Smooth muscle cell (in vitro differentiated cells): ENCODE data around the gene TRMT61A. TPM values are rescaled to one million over a fixed set of nuclear protein-coding genes. Genes with fewer than 3 reads are reported as not detected.

Experiments
- DNase-seq: peaks from one replicate; lab custom pipeline; 2025; ENCODE audit not compliant: unreplicated experiment; lab: John Stamatoyannopoulos, UW
- H2AFZ ChIP-seq: fragments of 200-600 bp; sonication (generic); 2 replicates; pipeline ENCODE4 v1.6.0; 2016; ENCODE audit warnings: antibody characterized with exemption, low read depth, mild to moderate bottlenecking
- H3F3A ChIP-seq: fragments of 200-600 bp; sonication (generic); 2 replicates; pipeline ENCODE4 v1.6.0; 2017; ENCODE audit warnings: antibody characterized with exemption, low read depth
- H3K27ac ChIP-seq: fragments of 200-600 bp; sonication (generic); 2 replicates; pipeline ENCODE4 v1.5.1; 2016; ENCODE audit warnings: low read depth, mild to moderate bottlenecking
- H3K27me3 ChIP-seq: fragments of 200-600 bp; sonication (generic); 2 replicates; pipeline ENCODE4 v1.6.1; 2016; ENCODE audit warnings: low read depth, mild to moderate bottlenecking
- H3K36me3 ChIP-seq: fragments of 200-600 bp; sonication (generic); 2 replicates; pipeline ENCODE4 v1.5.1; 2016; ENCODE audit warnings: low read depth
- H3K4me1 ChIP-seq: fragments of 200-600 bp; sonication (generic); 2 replicates; pipeline ENCODE4 v1.5.1; 2016; ENCODE audit warnings: low read depth
- H3K4me2 ChIP-seq: fragments of 200-600 bp; sonication (generic); 2 replicates; pipeline ENCODE4 v1.6.0; 2016; ENCODE audit warnings: mild to moderate bottlenecking
- H3K4me3 ChIP-seq: fragments of 200-600 bp; sonication (generic); 2 replicates; pipeline ENCODE4 v1.5.1; 2016; ENCODE audit warnings: mild to moderate bottlenecking
- H3K79me2 ChIP-seq: fragments of 200-600 bp; sonication (generic); 2 replicates; pipeline ENCODE4 v1.6.0; 2016; ENCODE audit warnings: low read depth, mild to moderate bottlenecking
- H3K9ac ChIP-seq: fragments of 200-600 bp; sonication (generic); 2 replicates; pipeline ENCODE4 v1.6.0; 2016; ENCODE audit warnings: low read depth
- H3K9me3 ChIP-seq: fragments of 200-600 bp; sonication (generic); replicated peaks from 2 replicates; pipeline ENCODE4 v1.5.1; 2016; ENCODE audit warnings: low read depth
- H4K20me1 ChIP-seq: fragments of 200-600 bp; sonication (generic); 2 replicates; pipeline ENCODE4 v1.6.0; 2016; ENCODE audit warnings: low read depth
- WGBS: methylation state at CpG from one replicate; pipeline ENCODE4 v1.1.7; 2016; ENCODE audit warnings: low lambda C conversion rate; 5-methylcytosine and 5-hydroxymethylcytosine counted together
- polyA plus RNA-seq: library from polyadenylated mRNA; unstranded; fragments of >200 nt; fragmentation: Nextera tagmentation; extraction: Ambion mirVana; gene quantifications from 2 replicates; pipeline ENCODE4 v1.2.1, GENCODE V29; 2016
- total RNA-seq: library from RNA; depleted of rRNA; stranded (reverse); fragments of >200 nt; gene quantifications from 2 replicates; pipeline ENCODE4 v1.2.3, GENCODE V29; 2014
- TF ChIP-seq, protein P1 (sequence below): fragments of 200-600 bp; sonication (generic); IDR thresholded peaks from 2 replicates; pipeline ENCODE4 v1.5.1; 2017; ENCODE audit warnings: borderline replicate concordance, mild to moderate bottlenecking, antibody characterized with exemption; ENCODE audit not compliant: insufficient read depth, poor library complexity, severe bottlenecking

The TRMT61A gene
- total and polyA plus RNA-seq, 2 experiments from 2014 or later: 3.7 to 6.7 TPM

DNA sequence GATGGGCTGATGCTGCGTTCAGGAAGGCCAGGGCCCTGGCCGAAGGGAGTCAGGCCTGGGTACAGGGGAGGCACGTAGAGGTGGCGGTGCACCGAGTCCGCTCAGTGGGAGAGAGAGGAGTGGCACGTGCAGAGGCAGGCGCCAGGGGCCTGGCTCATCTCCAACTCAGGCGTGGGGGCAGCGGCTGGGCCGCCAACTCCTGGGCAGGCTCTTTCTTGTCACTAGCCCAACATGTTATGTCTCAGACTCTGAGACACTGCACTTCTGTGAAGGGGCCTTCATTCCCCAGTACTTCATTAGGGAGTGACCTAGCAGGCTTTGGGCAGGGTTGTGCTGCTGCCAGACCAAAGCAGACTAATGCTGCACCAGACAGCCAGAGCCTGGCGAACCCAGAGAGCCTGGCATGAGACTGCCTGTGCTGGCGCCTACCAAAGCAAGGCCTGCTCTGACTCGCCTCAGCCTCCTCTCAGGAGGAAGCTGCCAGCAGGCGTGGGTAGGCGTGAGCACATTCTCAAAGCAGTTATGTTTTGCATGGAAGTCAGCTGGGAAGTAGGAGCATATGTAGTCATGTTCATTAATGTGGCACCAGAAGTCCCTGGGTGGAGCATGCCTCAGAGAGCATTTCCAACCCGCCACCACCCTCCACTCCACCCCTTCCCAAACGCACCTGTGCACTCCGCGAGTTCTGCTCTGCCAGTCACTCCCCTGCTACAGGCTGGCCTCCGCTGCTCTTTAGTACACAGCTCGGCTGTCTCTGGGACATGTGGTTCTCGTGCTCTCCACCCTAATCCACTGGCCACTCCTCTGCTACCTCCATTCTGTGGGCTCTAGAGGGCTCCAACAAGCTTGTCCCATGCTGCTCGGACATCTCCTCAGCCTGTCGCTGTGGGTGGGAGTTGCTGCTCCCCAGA lies 16.0 kb upstream of the TRMT61A start:
- Histone ChIP-seq H3K4me2 (no peak overlapping the region), H3K27me3 (no peaks in the 10 kb centered on the region), H2AFZ (no peak overlapping the region), H3F3A (no peaks in the 10 kb centered on the region), H3K9me3 (no peaks in the 10 kb centered on the region), H3K79me2 (no peaks in the 10 kb centered on the region), H3K36me3 (no peaks in the 10 kb centered on the region), H4K20me1 (no peaks in the 10 kb centered on the region), H3K9ac (no peak overlapping the region), H3K4me1 (no peaks in the 10 kb centered on the region), H3K4me3 (no peak overlapping the region), H3K27ac (no peak overlapping the region)
- no peak for DNase-seq
- TF ChIP-seq, protein P1, sequence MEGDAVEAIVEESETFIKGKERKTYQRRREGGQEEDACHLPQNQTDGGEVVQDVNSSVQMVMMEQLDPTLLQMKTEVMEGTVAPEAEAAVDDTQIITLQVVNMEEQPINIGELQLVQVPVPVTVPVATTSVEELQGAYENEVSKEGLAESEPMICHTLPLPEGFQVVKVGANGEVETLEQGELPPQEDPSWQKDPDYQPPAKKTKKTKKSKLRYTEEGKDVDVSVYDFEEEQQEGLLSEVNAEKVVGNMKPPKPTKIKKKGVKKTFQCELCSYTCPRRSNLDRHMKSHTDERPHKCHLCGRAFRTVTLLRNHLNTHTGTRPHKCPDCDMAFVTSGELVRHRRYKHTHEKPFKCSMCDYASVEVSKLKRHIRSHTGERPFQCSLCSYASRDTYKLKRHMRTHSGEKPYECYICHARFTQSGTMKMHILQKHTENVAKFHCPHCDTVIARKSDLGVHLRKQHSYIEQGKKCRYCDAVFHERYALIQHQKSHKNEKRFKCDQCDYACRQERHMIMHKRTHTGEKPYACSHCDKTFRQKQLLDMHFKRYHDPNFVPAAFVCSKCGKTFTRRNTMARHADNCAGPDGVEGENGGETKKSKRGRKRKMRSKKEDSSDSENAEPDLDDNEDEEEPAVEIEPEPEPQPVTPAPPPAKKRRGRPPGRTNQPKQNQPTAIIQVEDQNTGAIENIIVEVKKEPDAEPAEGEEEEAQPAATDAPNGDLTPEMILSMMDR: no peak
- 88% methylated on average over 20 of the region's 25 CpGs for WGBS

DNA sequence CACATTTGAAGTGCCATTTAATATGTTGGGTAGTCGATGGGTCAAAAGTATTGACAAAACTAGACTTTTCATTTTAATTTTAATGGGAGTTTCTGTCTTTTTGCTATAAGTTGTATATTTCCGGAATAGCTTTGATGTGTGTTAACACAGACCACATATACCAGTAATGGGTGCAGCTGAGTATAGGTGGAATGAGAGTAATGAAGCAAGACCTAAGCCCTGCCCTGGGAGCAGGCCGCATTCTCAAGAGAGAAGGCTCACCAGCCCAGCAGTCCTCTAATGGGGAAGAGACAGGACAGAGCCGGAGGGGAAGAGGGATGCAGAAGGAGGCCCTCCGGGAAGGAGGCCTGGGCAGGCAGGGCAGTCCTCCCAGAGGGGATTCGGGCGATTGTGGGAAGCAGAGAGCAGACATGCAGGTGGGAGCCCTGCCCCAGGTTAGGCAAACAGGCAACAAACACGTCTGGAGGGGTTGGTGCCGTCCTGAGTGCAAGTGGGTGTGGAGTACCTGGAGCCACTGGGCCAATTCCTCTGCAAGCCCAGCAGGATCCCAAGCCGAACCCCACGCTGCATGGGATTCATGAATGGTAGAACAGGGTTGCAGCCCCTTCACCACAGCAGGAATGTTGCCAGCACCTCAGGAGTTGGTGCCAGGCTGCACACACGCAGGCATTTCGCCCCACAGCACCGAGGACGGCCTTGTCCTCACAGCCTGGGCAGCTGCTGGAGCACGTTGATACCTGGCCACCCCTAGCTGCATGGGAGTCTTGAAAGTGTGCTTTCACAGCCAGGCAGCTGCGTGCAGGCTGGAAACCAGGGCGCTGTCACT lies 14.2 kb upstream of the TRMT61A start:
- no peaks in the 10 kb centered on the region for H4K20me1 ChIP-seq
- no peak overlapping the region for H3K4me3 ChIP-seq
- H3K9ac ChIP-seq: no peak overlapping the region
- H3K9me3 ChIP-seq: no peaks in the 10 kb centered on the region
- H2AFZ ChIP-seq: no peak overlapping the region
- no peaks in the 10 kb centered on the region for H3K79me2 ChIP-seq
- no peaks in the 10 kb centered on the region for H3K27me3 ChIP-seq
- TF ChIP-seq, protein P1: no peak
- H3K36me3 ChIP-seq: no peaks in the 10 kb centered on the region
- H3K27ac ChIP-seq: no peak overlapping the region
- no peak for DNase-seq
- no peaks in the 10 kb centered on the region for H3F3A ChIP-seq
- WGBS: 95% methylated on average over 18 of the region's 18 CpGs
- no peaks in the 10 kb centered on the region for H3K4me1 ChIP-seq
- H3K4me2 ChIP-seq: no peak overlapping the region

DNA sequence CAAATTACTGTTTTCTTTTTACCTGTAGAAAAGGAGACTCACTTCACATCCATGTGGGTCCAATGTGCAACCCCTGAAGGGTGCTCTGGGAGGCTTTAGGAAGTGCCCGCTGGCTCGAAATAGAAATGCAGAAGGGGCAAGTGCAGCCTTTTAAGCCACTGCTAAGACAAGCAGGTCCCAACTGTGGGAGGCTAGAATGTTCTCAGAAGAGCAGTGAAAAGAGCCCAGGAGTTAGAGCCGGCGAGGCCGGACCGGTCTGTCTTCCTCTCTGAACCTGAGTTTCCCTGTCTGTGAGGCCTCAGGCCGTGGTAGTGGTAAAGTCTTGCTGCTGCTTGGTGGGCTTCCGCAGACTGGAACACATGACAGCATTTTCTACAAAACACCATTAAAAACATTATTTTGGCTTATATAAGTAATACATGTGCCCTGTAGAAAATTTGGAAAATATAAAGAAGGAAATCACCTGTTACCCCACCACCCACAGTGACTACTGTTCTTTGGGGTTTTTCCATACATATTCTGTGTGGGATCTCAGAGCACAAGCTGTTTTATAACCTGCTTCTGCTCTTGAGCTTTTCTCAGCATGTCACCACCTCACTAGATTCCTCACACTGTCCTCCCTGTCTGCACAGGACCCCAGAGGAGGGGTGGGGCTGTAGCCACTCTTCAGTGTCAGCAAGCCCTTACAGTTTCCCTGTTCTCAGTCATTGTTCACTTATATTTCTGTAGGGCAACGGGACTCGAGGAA lies 12.4 kb upstream of the TRMT61A start:
- Histone ChIP-seq H3K79me2 (no peaks in the 10 kb centered on the region), H3F3A (no peaks in the 10 kb centered on the region), H3K4me1 (peaks cover 6% of the 10 kb centered on the region), H3K4me3 (no peak overlapping the region), H3K27ac (no peak overlapping the region), H3K9me3 (no peaks in the 10 kb centered on the region), H2AFZ (no peak overlapping the region), H3K27me3 (no peaks in the 10 kb centered on the region), H3K9ac (no peak overlapping the region), H3K4me2 (no peak overlapping the region), H3K36me3 (no peaks in the 10 kb centered on the region), H4K20me1 (peaks cover 6% of the 10 kb centered on the region)
- TF ChIP-seq, protein P1: no peak
- WGBS: 86% methylated on average over 10 of the region's 10 CpGs
- no peak for DNase-seq
